Stimulated activated CD8-positive, alpha-beta memory T cell treated with anti-CD3 and anti-CD28 coated beads, Interleukin-2, amount 100 ng/mL, for 48 hours (primary cell): Measurements from ENCODE around the gene PPP1R17.

Experiments used
- DNase-seq, 2 donors: peaks; one replicate each; pipeline ENCODE4 v3.0.0-alpha.2; 2020; ENCODE audit warnings: low read depth in 2 of 2

Gene PPP1R17

DNA sequence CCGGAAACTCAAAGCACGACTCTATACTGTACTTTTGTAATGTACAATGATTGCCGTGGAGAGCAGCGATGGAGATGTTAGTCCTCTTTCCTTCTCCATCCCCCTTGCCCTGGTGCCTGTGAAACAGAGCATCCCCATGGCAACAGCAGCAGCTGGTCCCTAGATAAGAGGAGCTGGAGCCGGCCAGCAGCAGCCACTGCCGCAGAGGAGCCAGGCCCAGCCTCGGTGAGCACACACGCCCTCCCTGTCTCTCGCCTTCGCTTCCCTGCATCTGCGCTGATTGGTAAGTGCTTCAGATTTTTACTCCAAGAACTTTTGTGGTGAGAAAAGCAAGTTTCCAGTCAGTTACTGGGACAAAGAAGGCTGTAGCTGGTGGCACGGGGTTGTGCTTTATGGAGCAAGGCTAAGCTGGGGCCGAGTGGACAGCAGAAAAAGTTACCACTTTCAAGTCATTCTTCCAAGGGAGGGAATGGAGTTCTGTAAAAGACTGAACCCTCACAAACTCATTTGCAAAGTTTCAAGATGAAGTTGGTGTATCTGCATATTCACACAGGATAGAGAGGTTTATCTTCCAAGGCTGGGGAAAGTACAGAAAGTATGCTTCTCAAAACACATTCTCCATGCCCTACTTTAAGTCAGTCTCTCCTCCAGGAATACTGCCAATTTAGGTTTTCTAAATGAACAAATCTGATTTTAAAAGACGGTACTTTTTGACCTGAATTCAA is at the start of gene PPP1R17:
PPP1R17 (plus strand) TSS at position 192 of the 725 bp plus-strand sequence. CDS start 5,227 bp downstream, outside the sequence.
- no peak for DNase-seq

DNA sequence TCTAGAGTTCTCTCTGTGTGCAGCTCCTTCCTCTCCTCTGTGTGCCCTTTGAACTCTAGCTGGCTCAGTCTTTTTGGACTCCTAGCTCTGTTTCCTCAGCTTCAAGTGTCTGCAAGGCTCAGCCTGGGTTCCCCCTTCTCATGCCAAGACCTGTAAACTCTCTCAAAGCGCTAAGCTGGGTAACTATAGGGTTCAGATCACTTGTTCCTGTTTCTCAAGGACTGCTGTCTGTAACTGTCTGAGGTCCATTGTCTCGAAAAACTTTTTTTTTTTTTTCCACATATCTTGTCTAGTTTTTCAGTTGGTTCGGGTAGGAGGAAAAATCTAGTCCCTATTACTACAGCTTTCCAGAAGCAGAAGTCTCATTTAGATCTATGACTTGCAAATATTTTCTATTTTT is 46.6 kb upstream of the PPP1R17 start:
- no peak for DNase-seq

DNA sequence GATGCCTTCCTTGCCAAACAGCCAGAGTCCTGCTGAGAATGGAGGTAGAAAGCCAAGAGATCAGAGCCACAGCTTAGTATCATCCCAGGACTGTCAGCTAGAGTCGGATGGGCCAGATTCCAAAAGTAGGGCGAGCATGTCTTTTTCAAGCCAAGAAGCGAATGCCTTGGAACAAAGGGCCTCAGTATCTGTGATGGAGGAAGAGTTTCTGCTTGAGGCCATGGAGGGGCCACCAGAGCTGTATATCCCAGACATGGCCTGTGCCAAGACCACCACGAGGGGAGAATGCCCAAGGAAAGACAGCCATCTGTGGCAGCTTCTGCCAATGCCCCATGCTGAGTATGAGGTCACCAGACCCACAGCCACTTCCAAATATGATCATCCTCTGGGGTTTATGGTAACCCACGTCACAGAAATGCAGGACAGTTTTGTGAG is 44.3 kb upstream of the PPP1R17 start:
- no peak for DNase-seq

DNA sequence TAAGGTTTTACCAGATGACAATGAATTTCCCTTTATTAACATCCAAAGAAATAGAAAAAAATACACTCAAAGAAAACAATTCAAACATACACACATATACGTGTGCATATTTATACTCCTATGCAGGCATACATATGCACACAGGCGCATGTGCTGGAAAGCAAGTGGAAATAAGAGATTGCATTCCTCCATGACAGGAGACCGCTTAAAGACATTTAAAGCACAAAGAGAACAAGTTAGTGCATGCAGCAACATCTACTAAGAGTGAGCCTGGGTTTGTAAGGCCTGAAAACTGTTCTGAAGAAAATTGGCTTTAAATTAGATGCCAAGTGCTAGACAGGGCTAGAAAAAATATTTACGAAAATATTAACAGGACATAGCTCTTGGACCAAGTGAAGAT is 40.1 kb upstream of the PPP1R17 start:
- DNase-seq = no peak

DNA sequence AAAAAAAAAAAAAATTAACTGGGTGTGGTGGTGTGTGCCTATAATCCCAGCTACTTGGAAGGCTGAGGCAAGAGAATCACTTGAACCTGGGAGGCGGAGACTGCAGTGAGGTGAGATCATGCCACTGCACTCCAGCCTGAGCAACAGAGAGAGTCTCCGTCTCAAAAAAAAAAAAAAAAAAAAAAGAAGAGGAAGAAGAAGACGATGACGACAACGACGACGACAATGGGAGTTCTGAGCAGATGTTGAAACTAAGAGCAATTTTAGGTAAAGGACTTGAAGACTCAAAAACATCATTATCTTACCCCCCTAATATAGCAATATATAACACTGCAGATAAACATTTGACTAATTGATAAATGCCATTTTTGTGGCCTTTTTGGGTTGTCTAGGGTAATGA is 39.5 kb upstream of the PPP1R17 start:
- no peak for DNase-seq

DNA sequence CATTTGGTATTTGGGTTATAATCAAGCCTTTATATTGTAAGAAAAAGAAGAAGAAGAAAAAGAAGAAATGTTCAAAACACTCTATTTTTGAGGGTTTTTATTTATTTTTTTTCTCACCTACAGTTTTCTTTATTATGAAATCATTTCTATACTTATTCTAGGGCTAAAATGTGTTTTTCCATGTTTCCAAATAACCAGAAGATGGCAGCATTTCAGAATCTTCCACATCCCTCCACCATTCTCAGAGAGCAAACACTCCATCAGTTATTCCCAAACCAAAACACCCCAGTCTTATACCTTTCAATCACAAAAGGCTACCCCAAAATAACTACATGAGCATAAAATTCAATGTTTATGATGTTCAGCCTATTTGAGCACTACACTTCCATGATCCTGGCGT is 38.7 kb upstream of the PPP1R17 start:
- DNase-seq = no peak

DNA sequence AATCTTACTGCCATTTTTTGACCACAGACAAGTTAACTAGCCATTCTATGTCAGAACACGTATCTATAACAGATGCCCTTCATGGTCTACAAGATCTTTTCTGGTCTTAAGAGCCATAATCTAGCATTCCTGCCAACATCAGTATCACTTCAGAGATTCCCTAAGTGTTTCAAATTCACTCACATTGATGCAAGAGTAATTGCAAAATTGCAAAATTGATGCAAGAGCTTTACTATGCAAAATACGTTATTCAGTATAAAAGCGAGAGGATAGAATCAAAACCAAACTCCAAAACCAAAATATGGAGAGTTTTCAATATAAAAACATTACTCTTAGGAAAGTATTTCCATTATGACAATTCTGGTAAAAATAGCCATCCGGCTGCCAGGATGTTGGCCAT is 38.1 kb upstream of the PPP1R17 start:
- DNase-seq = no peak

DNA sequence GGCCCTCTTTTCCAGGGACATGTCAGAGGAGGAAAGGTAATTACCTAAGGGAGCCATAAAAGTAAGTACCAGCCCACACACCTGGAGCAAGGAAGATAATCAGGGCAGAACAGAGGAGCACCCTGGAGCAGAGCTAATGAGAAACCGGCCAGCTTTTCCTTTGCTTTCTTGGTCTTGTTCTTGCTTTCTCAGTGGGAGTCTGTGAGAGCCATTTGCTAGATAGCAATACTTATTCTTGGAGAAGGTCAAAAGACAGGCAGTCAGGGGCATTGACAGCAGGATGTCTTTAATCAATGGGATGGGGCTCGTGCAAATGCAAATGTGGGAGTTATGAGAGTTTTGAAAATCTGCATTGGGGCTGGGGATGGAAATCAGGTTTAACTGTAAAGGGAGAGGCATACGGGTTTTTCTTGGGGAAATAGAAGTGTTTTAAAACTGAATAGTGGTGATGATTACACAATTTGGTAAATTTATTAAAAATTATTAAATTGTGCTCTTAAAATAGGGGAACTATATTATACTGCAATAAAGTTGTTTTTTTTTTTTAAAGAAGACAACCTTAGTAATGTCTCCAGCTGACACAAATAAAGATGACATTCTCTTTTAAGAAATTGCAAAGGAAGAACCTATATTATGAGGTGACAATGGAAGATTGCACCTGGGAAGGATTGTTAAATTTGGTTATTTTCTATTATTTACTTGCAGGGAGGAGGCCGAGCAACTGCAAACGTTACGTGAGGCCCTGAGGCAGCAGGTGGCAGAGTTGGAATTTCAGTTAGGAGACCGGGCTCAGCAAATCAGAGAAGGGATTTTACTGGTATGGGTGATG is 35.6 kb upstream of the PPP1R17 start:
- no peak for DNase-seq

DNA sequence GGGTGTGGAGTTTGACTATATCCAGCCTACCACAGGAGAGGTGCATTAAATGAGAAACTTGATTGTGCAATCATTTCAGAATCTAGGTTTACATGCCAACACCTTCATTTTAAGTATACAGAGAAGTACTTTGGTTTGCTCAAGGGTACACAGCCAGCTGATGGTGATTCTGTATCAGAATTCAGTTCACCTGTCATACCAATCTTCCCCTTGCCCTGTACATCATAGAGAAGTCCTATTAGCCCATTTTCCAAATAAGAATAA is 35.0 kb upstream of the PPP1R17 start:
- DNase-seq = no peak

DNA sequence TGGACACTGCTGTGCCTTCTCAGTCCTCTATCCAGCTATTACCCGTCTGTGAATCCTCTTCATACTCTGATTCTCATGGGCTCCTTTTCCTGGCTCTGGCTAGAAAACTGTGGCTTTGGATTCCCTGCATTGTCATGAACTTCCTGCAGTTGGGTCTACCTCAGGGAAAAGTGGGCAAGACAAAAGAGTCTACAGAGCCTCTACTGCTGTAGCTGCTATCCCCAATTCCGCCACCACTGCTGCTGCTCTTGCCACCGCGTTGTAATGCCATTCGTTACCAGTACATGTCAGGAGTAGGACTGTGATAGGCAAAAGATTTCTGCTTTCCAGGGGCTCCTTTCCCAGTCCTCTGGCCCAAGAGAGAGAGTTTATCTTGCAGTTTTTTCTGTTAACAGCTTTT is 23.9 kb upstream of the PPP1R17 start:
- DNase-seq = no peak

DNA sequence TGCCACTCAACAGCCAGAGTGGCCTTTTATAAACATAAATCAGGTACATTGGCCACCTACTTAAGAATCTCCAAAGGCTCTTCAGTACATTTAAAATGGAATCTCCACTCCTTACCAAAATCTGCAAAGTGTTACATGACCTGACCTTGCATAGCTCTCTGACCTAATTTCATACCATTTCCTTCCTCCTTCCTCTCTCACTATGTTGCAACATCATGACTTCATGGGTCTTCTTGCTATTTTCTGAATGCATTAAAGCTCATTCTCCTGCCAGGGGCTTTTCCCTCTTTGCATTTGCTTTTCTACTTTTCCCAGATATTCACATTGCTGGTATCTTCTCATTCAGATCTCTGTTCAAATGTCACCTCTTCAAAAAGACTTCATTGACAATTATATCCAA is 22.1 kb upstream of the PPP1R17 start:
- no peak for DNase-seq

DNA sequence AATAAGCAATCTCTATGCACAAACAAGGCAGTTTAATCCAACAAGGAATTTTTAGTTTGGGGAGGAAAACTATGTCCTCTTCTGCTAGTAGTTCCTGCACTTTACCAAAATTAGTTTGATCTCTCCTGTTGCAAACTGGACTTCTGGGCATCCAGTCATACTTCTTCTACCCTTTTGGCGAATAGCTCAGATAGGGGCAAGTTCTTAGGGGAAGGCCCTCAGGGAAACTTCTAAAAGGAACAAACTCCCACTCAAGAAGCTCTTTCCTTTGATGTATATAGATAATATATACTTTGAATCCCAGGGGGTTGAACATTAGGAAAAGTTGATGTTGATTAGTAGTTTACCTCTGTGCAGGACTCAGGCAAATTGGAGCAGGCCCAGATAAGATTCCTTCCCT is 21.5 kb upstream of the PPP1R17 start:
- no peak for DNase-seq

DNA sequence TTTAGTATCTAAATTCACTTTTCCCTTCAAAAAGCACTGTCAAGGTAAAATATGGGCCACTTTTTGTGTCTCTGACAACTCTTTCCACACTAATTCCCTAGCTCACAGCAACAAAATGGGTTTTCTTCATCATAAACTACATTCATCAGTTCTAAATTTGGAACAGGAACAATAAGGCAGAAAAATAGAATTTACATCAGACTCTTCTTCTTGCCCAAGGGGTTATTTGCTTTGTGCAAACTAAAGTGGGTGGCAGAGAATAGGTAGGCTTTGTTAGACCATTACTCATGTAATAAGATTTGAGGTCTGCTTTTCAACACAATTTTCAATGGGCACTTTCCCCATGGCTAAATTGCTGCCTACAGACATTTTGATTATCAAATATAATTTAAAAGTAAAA is 17.6 kb upstream of the PPP1R17 start:
- DNase-seq = no peak

DNA sequence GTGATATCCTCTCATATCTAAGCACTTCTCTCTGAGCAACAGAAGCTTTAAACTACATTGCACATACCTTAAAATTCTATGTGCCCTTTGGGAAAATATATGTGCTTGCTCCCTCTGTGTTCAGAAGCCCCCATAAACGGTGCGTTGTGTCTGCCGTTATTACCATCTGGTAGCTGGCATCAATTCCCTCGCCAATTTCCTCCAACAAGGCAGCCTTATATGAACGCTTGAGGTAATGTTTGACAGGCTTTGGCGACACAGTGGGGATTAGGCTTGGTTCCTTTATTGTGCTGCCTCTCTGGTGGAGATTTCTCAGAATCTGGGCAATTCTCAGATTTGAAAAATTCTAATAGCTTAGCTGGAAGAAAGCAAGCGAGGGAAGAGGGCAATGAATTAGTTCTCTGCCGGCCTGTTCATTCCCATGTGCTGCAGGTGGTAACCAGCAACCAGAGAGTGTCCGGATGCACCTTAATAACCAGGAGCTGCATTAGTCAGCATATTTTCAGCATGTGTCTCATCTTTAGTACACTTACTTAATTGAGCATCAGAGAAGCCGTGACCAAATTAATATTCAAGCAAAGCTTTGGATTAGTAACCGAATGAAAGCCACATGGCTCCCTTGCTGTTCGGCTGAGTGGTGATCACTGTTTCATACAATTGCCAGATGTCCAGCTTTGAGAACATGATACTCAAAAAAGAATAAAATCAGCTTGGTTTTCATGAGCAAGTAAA is 7.3 kb upstream of the PPP1R17 start:
- DNase-seq = no peak

DNA sequence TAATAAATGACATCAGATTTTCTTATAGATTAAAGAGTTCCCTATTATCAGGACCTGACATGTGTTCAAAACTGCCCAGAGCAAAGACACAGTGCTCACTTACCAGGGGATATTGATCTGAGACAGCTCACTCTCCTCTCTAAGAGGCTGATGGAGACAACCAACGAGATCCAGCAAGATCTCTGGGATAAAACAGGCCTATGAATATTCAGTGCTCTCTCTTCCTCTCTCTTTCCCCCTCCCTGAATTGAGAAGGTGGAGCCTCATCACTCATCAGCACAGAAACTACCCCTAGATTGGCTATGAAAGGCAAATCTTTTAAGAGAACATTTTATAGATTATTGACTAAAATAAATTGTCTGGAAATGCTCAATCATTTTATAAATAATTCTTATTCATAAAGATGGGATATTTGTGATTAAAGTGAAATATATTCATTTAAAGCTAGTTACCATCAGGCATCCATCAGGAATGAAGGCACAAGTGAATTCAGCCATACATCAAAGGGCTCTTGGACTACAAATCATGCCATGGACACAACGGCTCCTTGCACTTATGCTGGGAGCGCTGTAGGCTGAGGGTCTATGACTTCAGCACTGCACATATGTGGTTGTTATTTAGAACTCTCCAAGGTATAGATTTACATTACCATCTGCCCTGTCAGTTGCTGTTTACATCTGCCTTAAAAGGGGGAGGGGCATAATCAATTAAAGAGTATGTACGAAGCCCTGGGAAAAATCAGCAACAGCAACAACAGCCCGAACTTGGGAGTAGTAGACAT is 3.4 kb upstream of the PPP1R17 start:
- no peak for DNase-seq

DNA sequence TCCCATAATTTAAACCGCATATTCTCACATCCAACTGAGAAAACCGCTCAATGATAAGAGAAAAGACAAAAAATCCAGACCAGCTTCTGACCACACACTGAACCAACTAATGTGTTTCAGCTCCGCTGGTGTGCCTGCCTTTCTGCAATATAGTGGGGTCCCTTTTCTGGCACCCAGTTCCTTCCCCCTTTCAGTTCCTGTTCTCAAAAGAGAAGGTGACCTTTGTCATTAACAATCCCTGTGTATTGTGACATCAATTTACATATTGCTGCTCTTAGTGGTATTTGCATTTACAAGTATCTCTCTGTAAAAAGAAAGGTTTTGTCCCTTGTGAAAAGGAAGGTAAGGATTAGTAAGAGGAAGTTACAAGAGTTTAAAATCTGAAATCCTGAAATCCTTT is 1.4 kb downstream of the PPP1R17 start:
- no peak for DNase-seq

DNA sequence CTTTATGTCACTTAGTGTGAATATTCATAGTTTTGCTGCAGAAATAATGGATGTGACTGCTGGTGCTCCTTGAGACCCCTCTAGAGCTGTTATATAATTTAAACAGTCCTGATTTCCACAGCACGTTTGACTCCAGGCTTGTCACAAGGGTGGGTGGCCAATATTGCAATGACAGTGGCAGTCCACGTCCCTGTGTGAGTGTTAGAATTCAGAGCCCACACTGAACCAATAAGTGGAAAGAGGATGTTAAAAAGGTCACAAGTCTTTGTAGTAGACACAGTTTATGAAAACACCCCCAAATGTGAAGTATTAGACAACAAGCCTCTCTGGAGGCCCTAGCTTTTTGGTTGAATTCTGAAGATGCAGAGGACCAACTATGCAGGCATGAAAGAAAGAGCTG is 2.0 kb downstream of the PPP1R17 start:
- DNase-seq = no peak

DNA sequence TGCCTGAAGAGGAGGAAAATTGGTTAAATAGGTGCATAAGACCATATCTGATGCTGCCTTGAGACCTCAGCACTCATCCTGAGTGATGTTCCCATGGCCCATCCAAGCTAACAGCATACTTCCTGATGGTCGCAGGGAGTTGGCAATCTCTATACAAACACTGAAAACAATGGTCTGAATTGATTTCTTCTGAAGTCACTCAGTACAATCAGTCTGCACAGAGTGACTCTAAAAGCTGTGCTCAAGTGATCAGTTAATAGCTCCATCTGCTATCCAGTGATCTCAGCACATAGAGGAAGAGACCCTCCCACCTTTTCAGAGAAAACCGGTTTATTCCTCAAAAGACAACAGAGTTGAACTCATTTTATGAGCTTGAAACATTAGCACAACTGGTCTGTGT is 3.9 kb downstream of the PPP1R17 start:
- DNase-seq = no peak

DNA sequence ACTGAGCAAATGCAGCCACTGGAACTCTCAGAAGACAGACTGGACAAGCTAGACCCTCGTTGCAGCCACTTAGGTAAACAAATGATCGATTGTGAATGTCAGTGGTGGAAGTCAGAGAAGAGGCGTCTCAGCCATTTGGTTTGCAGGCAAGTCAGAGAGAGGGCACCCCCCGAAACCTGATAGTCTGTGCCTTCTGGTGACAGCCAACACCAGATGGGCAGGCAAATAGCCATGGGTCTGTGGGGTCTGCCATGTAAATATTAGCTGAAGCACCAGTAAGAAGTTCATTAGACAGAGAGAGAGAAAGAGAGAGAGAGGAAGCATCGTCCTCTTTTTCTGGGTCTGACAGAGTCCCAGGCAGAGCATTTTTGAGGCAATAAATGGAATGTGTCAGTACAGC is 5.4 kb downstream of the PPP1R17 start:
- DNase-seq = no peak

DNA sequence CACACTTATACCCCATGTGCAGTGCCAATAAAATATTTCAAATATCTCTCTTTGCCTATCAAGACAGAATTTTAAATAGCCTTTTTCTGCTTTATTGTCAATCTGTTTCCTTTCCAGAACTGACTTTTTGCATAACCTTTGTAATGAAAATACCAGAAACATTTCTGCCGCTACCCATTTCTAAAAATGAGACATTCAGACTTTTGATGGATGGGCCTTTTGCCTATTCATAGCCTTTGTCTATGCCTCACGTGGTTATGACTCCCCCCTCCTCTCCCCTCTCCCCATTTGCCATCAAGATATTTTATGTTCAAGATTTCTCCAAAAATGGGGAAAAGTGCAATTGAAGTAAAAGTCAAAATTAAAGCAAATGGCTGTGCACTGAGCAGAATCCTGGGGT is 5.9 kb downstream of the PPP1R17 start:
- no peak for DNase-seq

DNA sequence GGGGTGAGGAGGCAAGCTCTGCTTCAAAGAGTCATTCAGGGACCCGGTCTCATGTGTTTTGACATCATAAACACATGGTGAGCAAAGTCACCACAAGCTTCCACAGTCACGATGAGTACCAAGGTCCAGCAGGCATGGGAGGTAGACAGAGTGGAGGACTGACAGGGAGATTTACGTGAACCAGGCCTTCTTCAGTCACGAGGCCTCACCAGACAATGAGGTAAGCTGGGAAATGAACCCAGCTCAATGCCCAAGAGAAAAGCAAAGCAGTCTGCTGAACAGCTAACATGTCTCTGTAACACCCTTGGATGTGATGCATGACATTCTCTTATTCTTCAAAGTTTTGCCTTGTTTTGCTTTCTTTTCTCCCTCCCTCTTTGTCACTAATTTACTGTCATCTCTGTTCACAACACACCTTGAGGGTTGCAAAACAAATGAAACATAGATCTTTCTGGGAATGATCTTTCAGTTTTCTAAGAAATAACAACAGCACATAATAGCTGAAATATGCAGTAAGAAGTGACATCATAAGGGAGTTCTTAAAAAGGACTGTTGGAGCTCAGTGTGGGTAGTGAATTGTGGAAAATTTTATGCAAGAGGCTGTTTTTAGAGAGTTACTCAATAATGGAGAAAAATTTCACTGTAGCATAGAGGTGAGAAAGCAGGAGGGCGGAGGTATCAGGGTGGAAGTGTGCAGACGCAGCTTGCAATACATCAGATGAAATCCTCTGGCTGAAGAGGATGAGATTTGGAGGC is 9.0 kb downstream of the PPP1R17 start:
- no peak for DNase-seq
